SK-N-MC (cell line): ENCODE data around the gene PTGIS.

ENCODE experiments used
- DNase-seq: peaks from one replicate; pipeline ENCODE4 v3.0.0-alpha.2; 2011; ENCODE audit warnings: low read depth, low spot score
- H3K27ac ChIP-seq: fragments of 200-600 bp; sonication (generic); 2 replicates; pipeline ENCODE4 v1.5.1; 2016; ENCODE audit warnings: mixed run types
- H3K36me3 ChIP-seq: fragments of 200-600 bp; sonication (generic); 2 replicates; pipeline ENCODE4 v1.6.1; 2017; ENCODE audit warnings: antibody characterized with exemption, low read length, mixed read lengths; ENCODE audit not compliant: insufficient read depth
- H3K4me3 ChIP-seq: fragments of 200-600 bp; sonication (generic); 2 replicates; pipeline ENCODE4 v1.5.1; 2016
- H3K9ac ChIP-seq: fragments of 200-600 bp; sonication (generic); 2 replicates; pipeline ENCODE4 v1.8.0; 2017; ENCODE audit warnings: mixed run types, mixed read lengths; ENCODE audit not compliant: insufficient read length
- H3K9me3 ChIP-seq: fragments of 200-600 bp; sonication (generic); 2 replicates; pipeline ENCODE4 v1.6.1; 2017; ENCODE audit warnings: low read depth, mild to moderate bottlenecking, antibody characterized with exemption, low read length, moderate library complexity, mixed read lengths
- EZH2 ChIP-seq: fragments of 200-600 bp; sonication (generic); IDR thresholded peaks from one replicate; pipeline ENCODE4 v1.6.1; 2017; ENCODE audit warnings: antibody characterized with exemption
- FOXP2 ChIP-seq: optimal IDR thresholded peaks from 2 replicates; pipeline ENCODE3; 2011; ENCODE audit warnings: mild to moderate bottlenecking, moderate library complexity; ENCODE audit not compliant: insufficient read depth; ENCODE audit errors: extremely low read length, control extremely low read depth
- POLR2AphosphoS5 ChIP-seq: IDR thresholded peaks from 2 replicates; pipeline ENCODE4 v1.6.1; 2012; ENCODE audit warnings: mild to moderate bottlenecking, low read depth, low read length, borderline replicate concordance

Gene PTGIS

DNA sequence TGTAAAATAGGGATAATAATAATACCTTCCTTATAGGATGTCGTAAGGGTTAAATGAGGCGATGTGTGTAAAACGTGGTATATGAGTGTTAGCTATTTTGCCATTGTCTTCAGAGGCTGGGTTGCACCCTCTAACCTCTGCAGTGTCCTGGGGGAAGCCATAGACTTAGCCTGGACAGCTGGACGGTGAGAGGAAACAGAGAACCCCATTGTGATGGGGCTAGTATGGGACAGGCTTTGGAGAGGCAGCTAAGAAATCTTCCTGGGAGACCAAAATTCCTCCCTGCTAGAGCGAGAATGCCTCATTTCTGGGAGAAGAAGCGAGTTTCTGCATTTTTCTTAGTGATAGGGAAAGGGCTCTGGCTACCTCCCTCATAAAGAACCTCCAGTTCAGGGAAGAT is 108.3 kb downstream of the PTGIS start:
- no peak overlapping the region for H3K4me3 ChIP-seq
- no peak overlapping the region for H3K27ac ChIP-seq
- DNase-seq = no peak
- no peak overlapping the region for H3K9ac ChIP-seq
- H3K9me3 ChIP-seq = no peaks in the 10 kb centered on the region
- no peaks in the 10 kb centered on the region for H3K36me3 ChIP-seq
- TF ChIP-seq FOXP2 = no peak
- TF ChIP-seq POLR2AphosphoS5 = no peak
- TF ChIP-seq EZH2 = no peak

DNA sequence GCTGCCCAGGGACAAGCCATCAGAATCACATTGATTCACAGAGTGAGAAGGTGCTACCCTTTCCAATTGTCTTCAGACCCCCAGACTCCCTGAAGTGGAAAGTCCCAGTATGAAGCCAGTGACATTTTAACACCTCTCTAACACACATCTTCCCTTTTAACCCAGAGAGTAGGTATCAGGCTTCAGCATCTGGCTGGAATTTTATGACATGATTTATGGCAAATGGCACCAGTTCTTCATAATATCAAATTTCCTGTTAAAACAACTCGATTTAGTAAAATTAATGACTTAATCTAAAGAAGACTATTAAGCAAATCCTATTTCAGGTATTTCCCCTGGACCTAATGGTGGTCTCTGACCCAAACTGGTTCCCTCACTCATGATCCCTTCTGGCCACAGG is 110.5 kb downstream of the PTGIS start:
- H3K9ac ChIP-seq = no peak overlapping the region
- no peaks in the 10 kb centered on the region for H3K9me3 ChIP-seq
- H3K27ac ChIP-seq = no peak overlapping the region
- no peak overlapping the region for H3K4me3 ChIP-seq
- H3K36me3 ChIP-seq = no peaks in the 10 kb centered on the region
- no peak for DNase-seq
- no peak for TF ChIP-seq FOXP2
- TF ChIP-seq EZH2 = no peak
- no peak for TF ChIP-seq POLR2AphosphoS5

DNA sequence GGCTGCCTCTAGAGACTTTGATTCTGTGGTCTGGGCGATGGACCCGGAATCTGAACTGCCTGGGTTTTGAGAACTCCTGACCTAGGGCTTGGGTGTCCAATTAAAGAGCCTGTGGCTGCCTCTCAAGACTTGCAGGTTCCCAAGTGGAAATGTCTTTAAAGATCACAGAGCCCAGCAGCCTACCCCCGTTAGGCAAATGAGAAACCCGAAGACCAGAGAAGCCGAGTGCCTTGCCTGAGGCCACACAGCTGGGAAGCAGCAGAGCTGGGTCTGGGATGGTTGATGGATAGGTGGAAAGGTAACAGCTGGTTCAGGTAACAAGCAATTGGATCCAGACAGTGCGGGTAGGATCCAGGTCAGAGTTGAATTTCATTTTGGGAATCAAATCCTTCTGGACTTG is 111.3 kb downstream of the PTGIS start:
- Histone ChIP-seq H3K9ac (no peak overlapping the region), H3K27ac (no peak overlapping the region), H3K9me3 (no peaks in the 10 kb centered on the region), H3K36me3 (no peaks in the 10 kb centered on the region), H3K4me3 (no peak overlapping the region)
- no peak for DNase-seq
- TF ChIP-seq FOXP2 (no peak), EZH2 (no peak)

DNA sequence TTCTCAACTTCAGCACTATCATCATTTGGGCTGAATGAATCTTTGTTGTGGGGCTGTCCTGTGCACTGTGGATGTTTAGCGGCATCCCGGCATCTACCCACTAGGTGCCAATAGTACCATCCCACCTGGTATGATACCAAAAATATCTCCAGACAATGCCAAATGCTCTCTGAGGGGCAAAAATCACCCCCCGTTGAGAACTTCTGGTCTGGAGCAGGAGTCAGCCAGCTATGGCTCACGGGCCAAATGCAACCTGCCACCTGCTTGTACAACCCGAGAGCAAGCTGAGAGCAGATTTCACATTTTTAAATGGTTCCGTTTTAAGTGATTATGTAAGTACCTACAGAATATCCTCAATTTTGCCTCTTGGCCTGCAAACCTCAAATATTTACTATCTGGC is 112.2 kb downstream of the PTGIS start:
- no peak for DNase-seq
- no peak for TF ChIP-seq POLR2AphosphoS5
- no peak for TF ChIP-seq EZH2
- Histone ChIP-seq H3K36me3 (no peaks in the 10 kb centered on the region), H3K9me3 (no peaks in the 10 kb centered on the region), H3K9ac (no peak overlapping the region), H3K4me3 (no peak overlapping the region), H3K27ac (no peak overlapping the region)
